Measurements from ENCODE around the gene CPNE9.

CPNE9 gene

GRCh38 chr3:9765865-9766264 lies 62.2 kb downstream of the CPNE9 start:
- Histone ChIP-seq H3K36me3 (replicated peaks; ENCODE audit: low read depth, low read length) (no peaks in the 10 kb centered on the region), H3K4me2 (ENCODE audit: low read length) (no peak overlapping the region), H3K4me3 (ENCODE audit: low read length) (no peak overlapping the region), H3K79me2 (ENCODE audit: low read length) (no peaks in the 10 kb centered on the region), H3K9ac (ENCODE audit: low read length) (no peak overlapping the region), H3K4me1 (ENCODE audit: low read length) (no peaks in the 10 kb centered on the region), H3K9me3 (ENCODE audit: insufficient read depth, low read length) (no peaks in the 10 kb centered on the region), H3K27ac (ENCODE audit: low read length) (no peak overlapping the region), H3K27me3 (ENCODE audit: low read depth, low read length) (no peaks in the 10 kb centered on the region), H2AFZ (ENCODE audit: low read depth, low read length) (no peak overlapping the region), H4K20me1 (ENCODE audit: insufficient read depth, low read length) (no peaks in the 10 kb centered on the region)
- TF ChIP-seq EZH2phosphoT487 (IDR thresholded peaks at IDR 0.05; ENCODE audit: low read depth) (no peak), CTCF (IDR thresholded peaks at IDR 0.05; ENCODE audit: low read depth, low read length) (no peak)

- TF ChIP-seq CTCF (IDR thresholded peaks at IDR 0.05; ENCODE audit: low read depth, low read length), result no peak
- TF ChIP-seq EZH2phosphoT487 (IDR thresholded peaks at IDR 0.05; ENCODE audit: low read depth), result no peak
- no peak overlapping the region for H3K4me2 ChIP-seq (ENCODE audit: low read length)
- no peaks in the 10 kb centered on the region for H4K20me1 ChIP-seq (ENCODE audit: insufficient read depth, low read length)
- H3K9ac ChIP-seq (ENCODE audit: low read length), result no peak overlapping the region
- no peaks in the 10 kb centered on the region for H3K27me3 ChIP-seq (ENCODE audit: low read depth, low read length)
- no peak overlapping the region for H3K4me3 ChIP-seq (ENCODE audit: low read length)
- H3K36me3 ChIP-seq (replicated peaks; ENCODE audit: low read depth, low read length), result no peaks in the 10 kb centered on the region
- H3K27ac ChIP-seq (ENCODE audit: low read length), result no peak overlapping the region
- no peak overlapping the region for H2AFZ ChIP-seq (ENCODE audit: low read depth, low read length)
- H3K4me1 ChIP-seq (ENCODE audit: low read length), result no peaks in the 10 kb centered on the region
- H3K79me2 ChIP-seq (ENCODE audit: low read length), result no peaks in the 10 kb centered on the region
- H3K9me3 ChIP-seq (ENCODE audit: insufficient read depth, low read length), result no peaks in the 10 kb centered on the region
Measured at GRCh38 chr3:9767418-9767817, 63.8 kb downstream of the CPNE9 start.

- Histone ChIP-seq H3K4me2 (ENCODE audit: low read length) (no peak overlapping the region), H3K9me3 (ENCODE audit: insufficient read depth, low read length) (no peaks in the 10 kb centered on the region), H3K79me2 (ENCODE audit: low read length) (no peaks in the 10 kb centered on the region), H3K4me1 (ENCODE audit: low read length) (no peaks in the 10 kb centered on the region), H2AFZ (ENCODE audit: low read depth, low read length) (no peak overlapping the region), H3K9ac (ENCODE audit: low read length) (no peak overlapping the region), H3K36me3 (replicated peaks; ENCODE audit: low read depth, low read length) (no peaks in the 10 kb centered on the region), H3K27me3 (ENCODE audit: low read depth, low read length) (no peaks in the 10 kb centered on the region), H3K4me3 (ENCODE audit: low read length) (no peak overlapping the region), H3K27ac (ENCODE audit: low read length) (no peak overlapping the region), H4K20me1 (ENCODE audit: insufficient read depth, low read length) (no peaks in the 10 kb centered on the region)
- TF ChIP-seq CTCF (IDR thresholded peaks at IDR 0.05; ENCODE audit: low read depth, low read length) (no peak), EZH2phosphoT487 (IDR thresholded peaks at IDR 0.05; ENCODE audit: low read depth) (no peak)
Measured at GRCh38 chr3:9768141-9768775, 64.6 kb downstream of the CPNE9 start.

- H3K4me3 ChIP-seq (ENCODE audit: low read length), result no peak overlapping the region
Measured at GRCh38 chr3:9769012-9769411, 65.4 kb downstream of the CPNE9 start.

More at GRCh38 chr3:9769012-9769411, 65.4 kb downstream of the CPNE9 start:
- Histone ChIP-seq H4K20me1 (ENCODE audit: insufficient read depth, low read length) (no peaks in the 10 kb centered on the region), H3K9me3 (ENCODE audit: insufficient read depth, low read length) (no peaks in the 10 kb centered on the region), H3K79me2 (ENCODE audit: low read length) (no peaks in the 10 kb centered on the region), H2AFZ (ENCODE audit: low read depth, low read length) (no peak overlapping the region), H3K9ac (ENCODE audit: low read length) (no peak overlapping the region), H3K27me3 (ENCODE audit: low read depth, low read length) (no peaks in the 10 kb centered on the region), H3K36me3 (replicated peaks; ENCODE audit: low read depth, low read length) (no peaks in the 10 kb centered on the region), H3K27ac (ENCODE audit: low read length) (no peak overlapping the region), H3K4me2 (ENCODE audit: low read length) (no peak overlapping the region), H3K4me1 (ENCODE audit: low read length) (no peaks in the 10 kb centered on the region)
- TF ChIP-seq EZH2phosphoT487 (IDR thresholded peaks at IDR 0.05; ENCODE audit: low read depth), result no peak
- no peak for TF ChIP-seq CTCF (IDR thresholded peaks at IDR 0.05; ENCODE audit: low read depth, low read length)

Data from OCI-LY3 (cell line).